ENCODE results near the gene GDF7. TPM values are rescaled to one million over a fixed set of nuclear protein-coding genes. Genes with fewer than 3 reads are reported as not detected.

The GDF7 gene
- total and polyA plus RNA-seq, 2 of the 8 experiments (the other 6 are each of a cell fraction or from before 2014, with no cell fraction given), result 0.04 to 0.06 TPM

DNA sequence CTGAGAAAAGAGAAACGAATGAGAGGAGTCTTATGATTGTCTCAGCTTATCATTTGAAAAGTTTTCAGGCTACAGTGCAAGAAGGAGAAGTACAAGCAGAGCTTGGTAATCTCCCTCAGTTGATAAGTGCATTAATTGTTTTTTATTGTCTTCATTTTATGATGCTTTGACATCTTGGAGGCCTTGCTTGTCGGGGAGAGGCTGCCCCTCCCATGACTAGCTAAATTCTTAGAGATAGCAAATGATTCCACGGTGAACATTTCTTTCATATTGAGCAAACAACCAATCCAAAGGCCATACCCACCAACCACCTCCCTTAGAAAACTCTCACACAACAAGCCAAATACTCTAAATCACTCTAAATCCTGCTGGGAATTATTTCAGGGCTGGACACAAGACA is 39.8 kb downstream of the GDF7 start (continued):
- TF ChIP-seq TEAD4 (IDR thresholded peaks at IDR 0.05; ENCODE audit: low read depth, low read length), result no peak
- no peak for TF ChIP-seq GABPA (IDR thresholded peaks at IDR 0.05; ENCODE audit: borderline replicate concordance, insufficient read depth, low read length)
- no peak for TF ChIP-seq NRF1 (IDR thresholded peaks at IDR 0.05; ENCODE audit: low read depth, low read length)
- no peak for TF ChIP-seq EZH2 (IDR thresholded peaks at IDR 0.05; ENCODE audit: low read depth, low read length, severe bottlenecking)

Measured in H1 (cell line).